H9 (cell line): ENCODE results near the gene SLC12A2. TPM values are rescaled to one million over a fixed set of nuclear protein-coding genes. Genes with fewer than 3 reads are reported as not detected.

Experiments used
- DNase-seq: peaks from one replicate; pipeline ENCODE4 v3.0.0-alpha.2; 2017
- H2AFZ ChIP-seq: one replicate; pipeline ENCODE4 v1.6.1; 2013; ENCODE audit warnings: mild to moderate bottlenecking, low read length, control low read depth, moderate library complexity
- H2AK5ac ChIP-seq: 2 replicates; pipeline ENCODE4 v1.6.1; 2013; ENCODE audit warnings: low read length, control low read depth, mixed read lengths; ENCODE audit not compliant: insufficient read length
- H2BK120ac ChIP-seq: one replicate; pipeline ENCODE4 v1.6.1; 2013; ENCODE audit warnings: low read depth, mild to moderate bottlenecking, low read length, control low read depth, inconsistent platforms; ENCODE audit not compliant: poor library complexity, severe bottlenecking
- H2BK12ac ChIP-seq: 2 replicates; pipeline ENCODE4 v1.6.1; 2013; ENCODE audit warnings: low read length, control low read depth, mixed read lengths, low read depth; ENCODE audit not compliant: insufficient read length
- H2BK15ac ChIP-seq: 2 replicates; pipeline ENCODE4 v1.6.1; 2013; ENCODE audit warnings: low read depth, low read length, control low read depth
- H2BK20ac ChIP-seq: one replicate; pipeline ENCODE4 v1.6.1; 2013; ENCODE audit warnings: low read depth, mild to moderate bottlenecking, low read length, control low read depth, inconsistent platforms; ENCODE audit not compliant: poor library complexity, severe bottlenecking
- H2BK5ac ChIP-seq: 2 replicates; pipeline ENCODE4 v1.6.1; 2013; ENCODE audit warnings: low read length, control low read depth, mixed read lengths; ENCODE audit not compliant: insufficient read length
- H3K14ac ChIP-seq: 2 replicates; pipeline ENCODE4 v1.6.1; 2013; ENCODE audit warnings: low read length, control low read depth; ENCODE audit not compliant: insufficient read depth
- H3K18ac ChIP-seq: 2 replicates; pipeline ENCODE4 v1.6.1; 2013; ENCODE audit warnings: low read depth, mild to moderate bottlenecking, mixed read lengths, low read length, control low read depth; ENCODE audit not compliant: insufficient read length
- H3K23ac ChIP-seq: 2 replicates; pipeline ENCODE4 v1.6.1; 2013; ENCODE audit warnings: low read length, control low read depth, mixed read lengths, low read depth; ENCODE audit not compliant: insufficient read length
- H3K23me2 ChIP-seq: 2 replicates; pipeline ENCODE4 v1.6.1; 2013; ENCODE audit warnings: low read depth, mild to moderate bottlenecking, mixed read lengths, low read length, control low read depth; ENCODE audit not compliant: insufficient read length, poor library complexity, severe bottlenecking
- H3K27ac ChIP-seq: 2 replicates; pipeline ENCODE4 v1.5.1; 2013; ENCODE audit warnings: low read length, control low read depth, mixed read lengths, low read depth; ENCODE audit not compliant: insufficient read length
- H3K27me3 ChIP-seq: 2 replicates; pipeline ENCODE4 v1.6.1; 2013; ENCODE audit warnings: low read length, control low read depth, inconsistent platforms; ENCODE audit not compliant: insufficient read depth
- H3K4ac ChIP-seq: 2 replicates; pipeline ENCODE4 v1.6.1; 2013; ENCODE audit warnings: low read depth, mild to moderate bottlenecking, control low read depth, inconsistent platforms, low read length, moderate library complexity
- H3K4me1 ChIP-seq: 2 replicates; pipeline ENCODE4 v1.6.1; 2013; ENCODE audit warnings: low read length, control low read depth, inconsistent platforms; ENCODE audit not compliant: insufficient read depth
- H3K4me2 ChIP-seq: 2 replicates; pipeline ENCODE4 v1.6.1; 2013; ENCODE audit warnings: low read length, control low read depth, mixed read lengths; ENCODE audit not compliant: insufficient read length, insufficient read depth
- H3K56ac ChIP-seq: 2 replicates; pipeline ENCODE4 v1.6.1; 2013; ENCODE audit warnings: low read depth, mild to moderate bottlenecking, mixed read lengths, low read length, control low read depth; ENCODE audit not compliant: insufficient read length
- H3K79me1 ChIP-seq: 2 replicates; pipeline ENCODE4 v1.6.1; 2013; ENCODE audit warnings: low read depth, mild to moderate bottlenecking, moderate library complexity, low read length, control low read depth, inconsistent platforms; ENCODE audit not compliant: insufficient read depth, poor library complexity, severe bottlenecking
- H3K79me2 ChIP-seq: 2 replicates; pipeline ENCODE4 v1.6.1; 2013; ENCODE audit warnings: low read length, control low read depth, inconsistent platforms; ENCODE audit not compliant: insufficient read depth
- H3K9ac ChIP-seq: 2 replicates; pipeline ENCODE4 v1.6.1; 2013; ENCODE audit warnings: low read length, control low read depth, mixed read lengths; ENCODE audit not compliant: insufficient read length; ENCODE audit errors: extremely low read depth
- H3K9me3 ChIP-seq: one replicate; pipeline ENCODE4 v1.6.1; 2013; ENCODE audit warnings: low read depth, low read length, inconsistent platforms; ENCODE audit not compliant: control insufficient read depth
- H3T11ph ChIP-seq: one replicate; pipeline ENCODE4 v1.6.1; 2013; ENCODE audit warnings: mild to moderate bottlenecking, low read length, control low read depth, inconsistent platforms
- H4K20me1 ChIP-seq: one replicate; pipeline ENCODE4 v1.6.1; 2013; ENCODE audit not compliant: control insufficient read depth, insufficient read length, insufficient read depth
- H4K5ac ChIP-seq: 2 replicates; pipeline ENCODE4 v1.6.1; 2013; ENCODE audit warnings: low read depth, mild to moderate bottlenecking, mixed read lengths, low read length, control low read depth; ENCODE audit not compliant: insufficient read length
- H4K8ac ChIP-seq: replicated peaks from 2 replicates; pipeline ENCODE4 v1.6.1; 2013; ENCODE audit warnings: low read length, control low read depth, mixed read lengths, low read depth; ENCODE audit not compliant: insufficient read length
- H4K91ac ChIP-seq: 2 replicates; pipeline ENCODE4 v1.6.1; 2013; ENCODE audit warnings: low read depth, mild to moderate bottlenecking, moderate library complexity, mixed read lengths, low read length, control low read depth; ENCODE audit not compliant: insufficient read length
- H3K27ac Mint-ChIP-seq, 3 experiments: 2 replicates in 2 of 3; 3 replicates in 1 of 3; pipeline ENCODE4 v1.8.0; 2020 to 2021; ENCODE audit warnings: mixed read lengths in 3 of 3, mild to moderate bottlenecking in 1 of 3, moderate library complexity in 1 of 3
- H3K27me3 Mint-ChIP-seq: 2 replicates; pipeline ENCODE4 v1.8.0; 2021; ENCODE audit warnings: low read depth, mild to moderate bottlenecking, moderate library complexity, mixed read lengths
- H3K36me3 Mint-ChIP-seq, 3 experiments: 2 replicates in 2 of 3; 3 replicates in 1 of 3; pipeline ENCODE4 v1.8.0; 2020 to 2021; ENCODE audit warnings: low read depth in 3 of 3, mixed read lengths in 3 of 3; ENCODE audit not compliant: insufficient read depth in 1 of 3
- H3K4me1 Mint-ChIP-seq, 2 experiments: 2 replicates each; pipeline ENCODE4 v1.8.0; 2020; ENCODE audit warnings: mixed read lengths in 2 of 2
- H3K4me3 Mint-ChIP-seq, 2 experiments: 2 replicates in 1 of 2; 3 replicates in 1 of 2; pipeline ENCODE4 v1.8.0; 2020 to 2021; ENCODE audit warnings: mild to moderate bottlenecking in 2 of 2, mixed read lengths in 2 of 2, moderate library complexity in 1 of 2
- H3K9me3 Mint-ChIP-seq, 2 experiments: 2 replicates in 1 of 2; 3 replicates in 1 of 2; pipeline ENCODE4 v1.8.0; 2020; ENCODE audit warnings: mild to moderate bottlenecking in 2 of 2, mixed read lengths in 2 of 2, moderate library complexity in 1 of 2
- CTCF ChIP-seq: fragments of 200-600 bp; sonication (generic); conservative IDR thresholded peaks from 3 replicates; pipeline ENCODE4 v1.8.0; 2021; ENCODE audit warnings: antibody characterized with exemption, mild to moderate bottlenecking
- WGBS: extraction: QIAGEN DNeasy Blood & Tissue Kit; methylation state at CpG from one replicate; pipeline ENCODE4 v1.1.7; 2013; ENCODE audit warnings: missing lambda C conversion rate, low lambda C conversion rate, mixed read lengths; ENCODE audit not compliant: insufficient read length; ENCODE audit errors: extremely low coverage; 5-methylcytosine and 5-hydroxymethylcytosine counted together
- total RNA-seq: library from RNA; stranded (reverse); gene quantifications from 2 replicates; pipeline ENCODE4 v1.2.1, GENCODE V29; 2021

SLC12A2 gene
- total RNA-seq, 1 experiment from 2014 or later = 17.9 TPM

- no peak overlapping the region for H3K27ac Mint-ChIP-seq
- H4K5ac ChIP-seq = no peak overlapping the region
- H4K20me1 ChIP-seq = no peaks in the 10 kb centered on the region
- H3K4me3 Mint-ChIP-seq = no peak overlapping the region
- H2BK12ac ChIP-seq = no peak overlapping the region
- H2AFZ ChIP-seq = no peak overlapping the region
- no peaks in the 10 kb centered on the region for H3K4me1 Mint-ChIP-seq
- H3K9me3 Mint-ChIP-seq = peaks cover 8 to 10% of the 10 kb centered on the region in 2 experiments; a peak in 4 of 5 replicates
- no peak overlapping the region for H3K14ac ChIP-seq
- no peaks in the 10 kb centered on the region for H3K23me2 ChIP-seq
- H3K27ac ChIP-seq = no peak overlapping the region
- H4K8ac ChIP-seq = no peak overlapping the region
- no peaks in the 10 kb centered on the region for H3K79me1 ChIP-seq
- H2BK15ac ChIP-seq = no peak overlapping the region
- H3K79me2 ChIP-seq = no peaks in the 10 kb centered on the region
- H3K18ac ChIP-seq = no peak overlapping the region
- H3K23ac ChIP-seq = no peak overlapping the region
- H3K9ac ChIP-seq = no peak overlapping the region
- DNase-seq = no peak
- no peak overlapping the region for H4K91ac ChIP-seq
- no peaks in the 10 kb centered on the region for H3K9me3 ChIP-seq
- TF ChIP-seq CTCF = no peak
- H3K36me3 Mint-ChIP-seq = peaks cover 18 to 26% (median 19%) of the 10 kb centered on the region in 3 experiments
- H3K4ac ChIP-seq = no peak overlapping the region
- no peak overlapping the region for H2BK120ac ChIP-seq
- no peak overlapping the region for H3K56ac ChIP-seq
- H3T11ph ChIP-seq = no peak overlapping the region
- H3K4me2 ChIP-seq = no peak overlapping the region
- no peak overlapping the region for H2BK20ac ChIP-seq
- H2BK5ac ChIP-seq = no peak overlapping the region
- H3K4me1 ChIP-seq = no peaks in the 10 kb centered on the region
- H3K27me3 Mint-ChIP-seq = no peaks in the 10 kb centered on the region
- H2AK5ac ChIP-seq = no peak overlapping the region
- H3K27me3 ChIP-seq = no peaks in the 10 kb centered on the region
- WGBS = no CpG with 5 or more reads among the region's 4 CpGs
These were observed 38.1 kb downstream of the SLC12A2 start for GRCh38 chr5:128121651-128122050.
